DMS114 treated with DMSO at 0.1 percent for 48 hours (cell line): Measurements from ENCODE around the gene ZC3H7B.

Experiments
- DNase-seq: peaks from one replicate; lab custom pipeline; 2025; ENCODE audit not compliant: unreplicated experiment; lab: John Stamatoyannopoulos, UW

Gene ZC3H7B

GRCh38 chr22:41354979-41355378, 53.7 kb downstream of the ZC3H7B start:
- no peak for DNase-seq

- DNase-seq, result no peak
Measured at GRCh38 chr22:41355895-41356294, 54.6 kb downstream of the ZC3H7B start.

GRCh38 chr22:41356430-41357028, 55.2 kb downstream of the ZC3H7B start:
- DNase-seq, result no peak

GRCh38 chr22:41357191-41357590, 55.9 kb downstream of the ZC3H7B start:
- DNase-seq, result no peak

GRCh38 chr22:41358927-41359326, 57.6 kb downstream of the ZC3H7B start:
- no peak for DNase-seq

- no peak for DNase-seq
Measured at GRCh38 chr22:41359376-41359775, 58.1 kb downstream of the ZC3H7B start.

GRCh38 chr22:41360126-41360525, 58.8 kb downstream of the ZC3H7B start:
- DNase-seq, result no peak

- DNase-seq, result no peak
Measured at GRCh38 chr22:41361716-41362310, 60.5 kb downstream of the ZC3H7B start.

- DNase-seq, result no peak
Measured at GRCh38 chr22:41362615-41363014, 61.3 kb downstream of the ZC3H7B start.

GRCh38 chr22:41364233-41364632, 62.9 kb downstream of the ZC3H7B start:
- DNase-seq, result no peak

GRCh38 chr22:41364955-41365354, 63.6 kb downstream of the ZC3H7B start:
- no peak for DNase-seq

GRCh38 chr22:41365425-41365824, 64.1 kb downstream of the ZC3H7B start:
- DNase-seq, result no peak

GRCh38 chr22:41366323-41367029, 65.2 kb downstream of the ZC3H7B start:
- no peak for DNase-seq

GRCh38 chr22:41367039-41367679, 65.8 kb downstream of the ZC3H7B start:
- no peak for DNase-seq

GRCh38 chr22:41367680-41368542, 66.6 kb downstream of the ZC3H7B start:
- no peak for DNase-seq

- no peak for DNase-seq
Measured at GRCh38 chr22:41368543-41369423, 67.5 kb downstream of the ZC3H7B start.

GRCh38 chr22:41369424-41369745, 68.1 kb downstream of the ZC3H7B start:
- DNase-seq, result no peak

GRCh38 chr22:41369837-41370236, 68.5 kb downstream of the ZC3H7B start:
- no peak for DNase-seq

GRCh38 chr22:41377846-41378245, 76.5 kb downstream of the ZC3H7B start:
- no peak for DNase-seq

- no peak for DNase-seq
Measured at GRCh38 chr22:41380993-41381328, 79.6 kb downstream of the ZC3H7B start.
